GM12891 (cell line): ENCODE measurements around the gene MCTP1.

Experiments used
- PAX5 ChIP-seq: IDR thresholded peaks from 2 replicates; pipeline ENCODE4 v1.6.1; 2011; ENCODE audit warnings: low read length, moderate library complexity, mild to moderate bottlenecking; ENCODE audit not compliant: insufficient read depth, severe bottlenecking
- POLR2A ChIP-seq: IDR thresholded peaks from 2 replicates; pipeline ENCODE4 v1.6.1; 2011; ENCODE audit warnings: low read depth, low read length, control low read depth
- POLR2AphosphoS5 ChIP-seq: IDR thresholded peaks from 2 replicates; pipeline ENCODE4 v1.6.1; 2011; ENCODE audit warnings: low read depth, low read length, control low read depth
- TAF1 ChIP-seq: IDR thresholded peaks from 2 replicates; pipeline ENCODE4 v1.6.1; 2011; ENCODE audit warnings: low read depth, low read length, control low read depth

DNA sequence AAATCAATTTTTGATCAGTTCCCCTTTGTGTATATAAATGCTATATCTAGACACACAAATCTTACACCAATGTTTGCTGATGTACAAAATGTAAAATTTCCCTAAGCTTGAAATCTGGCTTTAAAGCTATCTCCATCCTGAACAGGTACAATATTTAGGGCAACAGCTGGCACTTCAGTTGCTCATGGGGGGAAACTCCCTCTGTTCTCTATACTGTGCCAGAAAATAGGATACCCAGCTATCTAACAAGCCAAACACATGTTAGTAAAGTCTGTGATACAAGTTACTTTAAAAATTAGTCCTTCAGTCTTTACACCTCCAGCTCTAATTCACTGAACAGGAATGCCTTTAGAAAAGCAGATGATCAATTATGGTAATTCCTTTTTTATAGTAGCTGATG is 474.6 kb downstream of the MCTP1 start:
- TF ChIP-seq TAF1, result no peak
- TF ChIP-seq POLR2A, result no peak
- no peak for TF ChIP-seq POLR2AphosphoS5
- TF ChIP-seq PAX5, result no peak
